HUES64 (cell line): ENCODE data around the gene RARB.

Experiments
- H3K27ac ChIP-seq: 2 replicates; pipeline ENCODE4 v1.7.0; 2013; ENCODE audit warnings: low read depth, low read length, inconsistent platforms
- H3K27me3 ChIP-seq: 2 replicates; pipeline ENCODE4 v1.6.1; 2013; ENCODE audit warnings: mild to moderate bottlenecking, low read length; ENCODE audit not compliant: insufficient read depth
- H3K36me3 ChIP-seq: 2 replicates; pipeline ENCODE4 v1.6.1; 2013; ENCODE audit warnings: mild to moderate bottlenecking, low read length; ENCODE audit not compliant: insufficient read depth
- H3K4me1 ChIP-seq: 2 replicates; pipeline ENCODE4 v1.6.1; 2013; ENCODE audit warnings: mild to moderate bottlenecking, low read length, moderate library complexity; ENCODE audit not compliant: insufficient read depth
- H3K4me3 ChIP-seq: 2 replicates; pipeline ENCODE4 v1.5.1; 2013; ENCODE audit warnings: mild to moderate bottlenecking, low read length, moderate library complexity
- H3K9ac ChIP-seq: 2 replicates; pipeline ENCODE4 v1.6.1; 2013; ENCODE audit warnings: mild to moderate bottlenecking, low read depth, low read length
- H3K9me3 ChIP-seq: 2 replicates; pipeline ENCODE4 v1.6.1; 2013; ENCODE audit warnings: low read depth, low read length; ENCODE audit not compliant: insufficient read depth
- WGBS: fragments of 150-250, 120-280 bp; methylation state at CpG from one replicate; pipeline ENCODE4 v1.1.7; 2013; ENCODE audit warnings: missing lambda C conversion rate; 5-methylcytosine and 5-hydroxymethylcytosine counted together

The RARB gene

DNA sequence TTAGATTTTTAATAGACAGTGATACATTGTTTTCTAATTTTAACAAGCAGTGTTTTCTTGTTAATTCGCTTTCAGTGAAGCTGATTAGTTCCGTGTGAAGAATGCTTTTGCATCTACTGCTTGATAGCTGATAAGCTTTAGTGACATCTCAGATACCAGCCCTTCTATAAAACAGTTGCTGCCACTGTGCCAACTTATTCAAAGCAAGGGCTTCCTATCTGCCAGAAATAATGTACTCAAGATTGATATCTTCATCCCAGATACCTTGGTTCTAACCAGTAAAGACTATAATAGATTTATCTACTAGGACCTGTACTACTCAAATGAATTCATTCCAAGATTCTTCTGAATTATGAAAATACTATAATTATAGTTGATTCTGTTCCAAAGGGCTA is 30.4 kb downstream of the RARB start:
- no peak overlapping the region for H3K27ac ChIP-seq
- H3K4me1 ChIP-seq, result peaks cover 35% of the 10 kb centered on the region
- no peaks in the 10 kb centered on the region for H3K27me3 ChIP-seq
- 100% methylated on average over 2 of the region's 2 CpGs for WGBS
- no peak overlapping the region for H3K4me3 ChIP-seq
- no peaks in the 10 kb centered on the region for H3K9me3 ChIP-seq
- H3K9ac ChIP-seq, result no peak overlapping the region
- H3K36me3 ChIP-seq, result no peaks in the 10 kb centered on the region

DNA sequence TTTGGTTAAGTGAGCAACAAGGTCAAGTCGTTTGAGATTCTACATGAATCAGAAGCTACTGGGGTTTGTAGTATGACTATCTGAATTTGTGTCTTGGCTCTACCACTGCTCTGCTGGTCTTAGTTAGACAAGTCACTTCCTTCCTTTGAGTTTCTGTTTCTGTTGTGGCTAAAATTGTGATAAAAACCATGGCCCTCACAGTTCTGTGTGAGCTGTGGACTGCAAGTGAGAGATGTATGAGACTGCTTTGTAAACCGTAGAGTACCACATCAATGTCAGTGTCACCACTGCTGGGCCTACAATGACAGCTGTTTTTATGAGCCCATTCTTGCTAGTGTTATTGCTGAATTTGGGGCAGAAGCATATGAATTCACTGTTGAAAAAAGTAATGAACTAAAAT is 32.7 kb downstream of the RARB start:
- H3K4me3 ChIP-seq, result no peak overlapping the region
- H3K27ac ChIP-seq, result no peak overlapping the region
- no peaks in the 10 kb centered on the region for H3K9me3 ChIP-seq
- peaks cover 12% of the 10 kb centered on the region for H3K4me1 ChIP-seq
- no peaks in the 10 kb centered on the region for H3K27me3 ChIP-seq
- H3K9ac ChIP-seq, result no peak overlapping the region
- 96% methylated on average over 2 of the region's 2 CpGs for WGBS
- H3K36me3 ChIP-seq, result no peaks in the 10 kb centered on the region

DNA sequence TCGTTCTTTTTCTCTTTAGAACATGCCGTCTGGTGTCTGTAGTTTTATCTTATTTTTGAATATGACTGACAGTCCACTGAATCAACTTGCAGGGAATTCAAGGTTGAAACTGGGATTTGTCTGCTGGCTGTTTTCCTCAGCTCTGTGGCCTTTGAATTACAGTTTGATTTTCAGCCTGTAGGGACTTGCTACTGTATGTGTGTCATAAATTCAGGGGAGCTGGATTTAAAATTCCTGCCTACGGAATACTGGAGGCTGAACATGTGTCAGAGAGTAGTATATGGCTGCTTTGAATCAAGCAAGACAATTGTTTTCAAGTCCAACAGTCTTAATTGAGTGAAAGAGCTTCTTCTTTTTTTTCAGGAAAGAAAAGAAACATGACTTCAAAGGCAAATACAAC is 33.9 kb downstream of the RARB start:
- Histone ChIP-seq H3K4me1 (peaks cover 6% of the 10 kb centered on the region), H3K27me3 (no peaks in the 10 kb centered on the region), H3K27ac (no peak overlapping the region), H3K4me3 (no peak overlapping the region), H3K9me3 (no peaks in the 10 kb centered on the region), H3K36me3 (no peaks in the 10 kb centered on the region), H3K9ac (no peak overlapping the region)
- WGBS, result 95% methylated on average over 3 of the region's 3 CpGs

DNA sequence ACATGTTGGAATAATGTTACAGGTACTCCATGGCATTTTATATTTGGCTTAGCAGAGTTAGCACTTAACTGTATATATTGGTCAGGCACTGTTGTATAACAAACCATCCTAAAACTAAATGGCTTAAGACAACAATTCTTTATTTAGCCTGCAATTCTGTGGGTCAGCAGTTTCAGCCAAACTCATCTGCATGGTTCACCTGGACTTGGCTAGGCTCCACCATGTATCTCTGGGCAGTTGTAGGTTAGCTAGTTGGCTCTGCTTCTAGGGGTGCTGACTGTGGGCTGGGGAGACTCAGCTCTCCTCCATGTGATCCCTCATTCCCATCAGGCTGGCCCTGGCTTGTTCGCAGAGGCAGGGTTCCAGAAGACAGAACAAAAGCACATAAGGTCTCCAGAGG is 34.4 kb downstream of the RARB start:
- H3K27ac ChIP-seq, result no peak overlapping the region

DNA sequence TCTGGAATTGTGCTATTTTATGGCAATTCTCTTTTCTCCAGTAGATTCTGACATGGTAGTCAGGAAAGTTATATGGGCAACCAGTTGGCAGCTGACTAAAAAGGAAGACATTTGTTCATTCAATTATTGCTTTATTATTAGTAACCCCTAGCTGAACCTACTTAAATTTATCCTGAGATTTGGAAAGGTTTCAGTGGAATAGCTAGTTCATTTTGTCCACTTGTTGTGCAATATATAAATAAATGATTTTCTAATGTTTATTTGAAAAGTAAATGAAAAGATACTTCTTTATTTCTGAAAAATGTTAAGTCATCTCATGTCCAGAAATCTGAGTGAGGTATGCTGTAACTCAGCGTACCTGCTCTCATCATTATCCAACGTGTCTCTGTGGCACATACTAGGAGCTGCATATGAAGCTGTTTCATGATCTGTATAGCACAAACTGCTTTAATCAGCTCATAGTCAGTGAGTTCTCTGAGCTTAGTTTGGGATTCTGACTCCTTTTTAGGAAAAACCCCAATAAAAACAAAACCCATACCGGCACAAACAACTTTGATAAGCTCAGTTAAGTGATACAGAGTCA is 35.9 kb downstream of the RARB start:
- Histone ChIP-seq H3K9ac (no peak overlapping the region), H3K36me3 (no peaks in the 10 kb centered on the region), H3K27ac (no peak overlapping the region), H3K9me3 (no peaks in the 10 kb centered on the region), H3K27me3 (no peaks in the 10 kb centered on the region), H3K4me1 (no peaks in the 10 kb centered on the region), H3K4me3 (no peak overlapping the region)
- 98% methylated on average over 2 of the region's 3 CpGs for WGBS

More for the DNA sequence above, 34.4 kb downstream of the RARB start:
- Histone ChIP-seq H3K4me1 (peaks cover 4% of the 10 kb centered on the region), H3K36me3 (no peaks in the 10 kb centered on the region), H3K9ac (no peak overlapping the region), H3K9me3 (no peaks in the 10 kb centered on the region), H3K27me3 (no peaks in the 10 kb centered on the region), H3K4me3 (no peak overlapping the region)
- 90% methylated on average over 1 of the region's 1 CpG for WGBS

DNA sequence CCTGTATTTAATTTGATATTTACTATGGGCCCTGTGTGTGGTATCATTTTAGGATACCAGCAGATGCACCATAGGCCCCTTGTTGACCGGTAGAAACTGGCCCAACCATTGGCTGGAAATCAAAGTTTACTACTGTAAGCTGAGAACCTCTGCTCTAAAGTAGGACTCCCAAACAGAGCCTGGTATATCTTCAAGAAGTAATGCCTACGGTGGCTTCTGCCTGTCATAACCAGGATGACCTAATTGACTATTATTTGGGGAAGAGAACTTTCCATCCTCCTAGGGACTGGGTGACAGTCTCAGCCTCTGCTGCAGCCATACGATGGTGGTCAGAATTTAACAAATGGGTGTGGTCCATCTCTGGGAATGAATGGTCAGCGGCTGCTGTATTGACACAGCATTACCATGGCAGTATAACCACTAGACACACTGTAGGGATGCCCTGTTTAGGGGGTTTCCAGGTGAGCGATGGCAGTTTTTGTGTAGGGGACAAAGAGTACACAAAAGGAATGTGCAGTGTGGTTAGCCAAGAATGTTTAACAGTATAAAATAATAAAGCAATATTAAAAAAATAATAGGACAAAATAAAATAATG is 37.3 kb downstream of the RARB start:
- Histone ChIP-seq H3K27me3 (no peaks in the 10 kb centered on the region), H3K9ac (no peak overlapping the region), H3K4me3 (no peak overlapping the region), H3K36me3 (no peaks in the 10 kb centered on the region), H3K27ac (no peak overlapping the region), H3K4me1 (peaks cover 3% of the 10 kb centered on the region), H3K9me3 (no peaks in the 10 kb centered on the region)
- WGBS, result 96% methylated on average over 5 of the region's 5 CpGs

DNA sequence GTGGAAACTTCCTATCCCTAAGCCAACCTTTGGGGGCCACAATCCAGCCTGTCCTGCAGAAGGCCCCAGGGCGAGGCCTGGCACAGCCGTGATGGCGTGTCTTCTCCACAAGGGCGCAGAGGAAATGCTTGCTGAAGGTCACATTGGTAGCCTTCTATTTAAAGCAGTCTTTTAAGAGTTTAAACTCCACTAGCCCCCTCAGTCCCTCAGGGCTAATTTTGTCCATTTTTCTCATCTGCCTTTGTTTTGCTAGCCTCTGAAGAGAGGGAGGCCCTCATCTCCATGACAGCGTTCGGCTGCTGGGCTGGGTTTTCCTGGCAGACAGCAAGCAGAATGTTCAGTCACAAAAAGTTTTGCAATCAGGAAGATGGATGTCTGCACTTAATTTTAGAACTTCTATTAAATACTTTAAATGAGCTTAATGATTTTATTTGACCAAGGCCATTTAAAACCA is 40.8 kb downstream of the RARB start:
- Histone ChIP-seq H3K27me3 (no peaks in the 10 kb centered on the region), H3K27ac (no peak overlapping the region), H3K9me3 (no peaks in the 10 kb centered on the region), H3K36me3 (no peaks in the 10 kb centered on the region), H3K4me1 (peaks cover 21% of the 10 kb centered on the region), H3K9ac (no peak overlapping the region), H3K4me3 (no peak overlapping the region)
- WGBS, result 91% methylated on average over 6 of the region's 6 CpGs

DNA sequence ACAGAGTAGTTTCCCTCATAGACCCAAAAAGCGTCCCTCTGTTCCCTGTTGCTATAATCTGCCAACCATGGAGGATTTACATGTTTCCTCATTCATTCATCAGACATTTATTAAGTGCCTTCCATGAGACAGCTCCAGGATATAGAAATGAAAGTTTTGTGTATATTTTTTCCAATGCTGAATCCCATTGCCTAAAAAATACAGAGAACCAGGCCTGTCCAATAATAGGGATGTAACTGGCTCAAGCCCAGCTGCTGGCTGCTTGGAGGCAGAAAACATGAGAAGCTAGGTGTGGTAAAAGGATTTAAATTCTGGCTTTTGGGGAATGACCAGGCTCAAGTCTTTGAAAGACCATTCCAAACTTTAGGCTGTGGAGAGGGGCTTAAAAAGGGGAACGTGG is 41.5 kb downstream of the RARB start:
- H3K4me3 ChIP-seq, result no peak overlapping the region

DNA sequence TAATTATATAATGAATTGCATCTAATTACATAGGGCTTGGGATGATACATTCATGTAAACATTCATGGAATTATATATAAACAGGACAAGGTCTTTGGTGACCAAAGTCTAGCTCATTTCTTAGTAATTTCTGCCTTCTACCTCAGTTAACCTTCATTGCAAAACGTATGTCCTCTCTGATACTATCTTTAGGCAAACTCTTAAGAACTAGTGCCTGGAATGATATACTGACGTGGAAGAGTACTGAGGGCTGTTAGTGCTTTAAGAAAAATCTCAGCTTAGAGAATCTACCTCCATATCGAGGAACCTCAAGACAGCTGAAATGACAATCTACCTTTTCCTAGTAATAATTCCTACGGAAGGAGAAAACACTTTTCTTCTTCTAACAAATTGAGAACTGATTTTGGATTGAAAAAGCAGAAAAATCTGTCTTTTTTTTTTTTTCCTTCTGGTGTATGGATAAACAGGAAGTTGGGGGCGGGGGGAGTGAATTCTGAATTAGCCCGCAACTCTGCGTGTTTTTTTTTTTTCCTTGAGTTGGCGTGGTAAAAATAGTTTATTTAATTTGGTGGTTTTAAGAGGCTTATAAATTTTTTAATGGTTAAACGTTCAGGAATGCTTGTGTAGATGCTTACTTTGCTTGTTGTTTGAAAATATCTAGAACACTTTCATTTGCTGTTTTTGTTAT is 43.2 kb downstream of the RARB start:
- Histone ChIP-seq H3K9me3 (no peaks in the 10 kb centered on the region), H3K27me3 (no peaks in the 10 kb centered on the region), H3K4me1 (peaks cover 21% of the 10 kb centered on the region), H3K27ac (no peak overlapping the region), H3K4me3 (no peak overlapping the region), H3K36me3 (no peaks in the 10 kb centered on the region), H3K9ac (no peak overlapping the region)
- WGBS, result 82% methylated on average over 7 of the region's 9 CpGs

More for the DNA sequence above, 41.5 kb downstream of the RARB start:
- Histone ChIP-seq H3K9me3 (no peaks in the 10 kb centered on the region), H3K9ac (no peak overlapping the region), H3K27me3 (no peaks in the 10 kb centered on the region), H3K4me1 (peaks cover 21% of the 10 kb centered on the region), H3K27ac (no peak overlapping the region), H3K36me3 (no peaks in the 10 kb centered on the region)
- 83% methylated on average over 2 of the region's 2 CpGs for WGBS

DNA sequence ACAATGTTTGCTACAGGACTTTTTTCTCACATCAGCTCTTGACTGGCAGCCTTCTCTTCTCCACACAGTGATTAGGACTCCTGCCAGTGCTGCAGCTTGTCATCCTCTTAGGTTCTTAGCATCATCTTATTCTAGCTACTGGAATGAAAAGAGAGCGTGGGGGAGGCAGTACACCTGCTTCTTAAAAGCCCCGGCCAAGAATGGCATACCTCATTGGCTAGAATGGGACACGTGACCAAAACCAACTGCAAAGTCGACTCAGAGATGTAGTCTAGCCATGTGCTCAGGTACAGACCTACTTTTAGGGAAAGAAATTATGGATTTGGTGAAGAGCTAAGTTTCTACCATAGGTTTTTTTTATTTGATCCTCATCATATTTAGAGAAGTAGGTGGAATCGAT is 44.1 kb downstream of the RARB start:
- H3K9me3 ChIP-seq, result no peaks in the 10 kb centered on the region
- 93% methylated on average over 4 of the region's 5 CpGs for WGBS

DNA sequence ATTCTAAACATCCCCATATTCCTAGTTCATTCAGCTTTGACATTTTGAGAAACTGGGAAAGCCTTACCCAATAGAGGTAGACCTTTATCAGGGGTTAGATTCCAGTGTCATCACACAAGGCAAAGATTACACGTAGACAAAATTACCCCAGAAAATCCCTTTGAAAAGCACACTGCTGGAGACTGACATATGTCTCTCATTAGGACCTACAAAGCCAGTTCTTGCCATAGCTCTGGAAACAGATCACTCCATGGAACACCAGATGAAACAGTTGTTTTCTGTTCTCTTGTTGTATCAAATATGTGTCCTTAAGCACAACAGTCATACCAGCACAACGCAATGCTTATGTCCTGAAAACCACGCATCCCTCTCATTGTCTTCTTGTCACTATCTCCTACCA is 44.7 kb downstream of the RARB start:
- WGBS, result 91% methylated on average over 3 of the region's 3 CpGs
- no peaks in the 10 kb centered on the region for H3K27me3 ChIP-seq
- no peaks in the 10 kb centered on the region for H3K9me3 ChIP-seq
- peaks cover 21% of the 10 kb centered on the region for H3K4me1 ChIP-seq
- H3K9ac ChIP-seq, result no peak overlapping the region
- no peaks in the 10 kb centered on the region for H3K36me3 ChIP-seq
- no peak overlapping the region for H3K27ac ChIP-seq
- no peak overlapping the region for H3K4me3 ChIP-seq

More for the DNA sequence above, 44.1 kb downstream of the RARB start:
- Histone ChIP-seq H3K4me1 (peaks cover 21% of the 10 kb centered on the region), H3K4me3 (no peak overlapping the region), H3K27ac (no peak overlapping the region), H3K27me3 (no peaks in the 10 kb centered on the region), H3K9ac (no peak overlapping the region), H3K36me3 (no peaks in the 10 kb centered on the region)
